ENCODE measurements around the gene OR2J2. TPM values are rescaled to one million over a fixed set of nuclear protein-coding genes. Genes with fewer than 3 reads are reported as not detected.
"Not testable (repeated sequence)": the region's sequence is repeated elsewhere in the genome, so short reads cannot be mapped to it uniquely, and the experiment has no call there.

OR2J2 gene
- total RNA-seq (2014; rRNA removed; shearing (Covaris generic)) = not detected in 2 replicates

- DNase-seq (ENCODE audit: low spot score) = not testable (repeated sequence)
Measured at GRCh38 chr6:29170607-29171006, at the start of gene OR2J2. Gene OR2J2, plus strand, starts transcription at chr6:29170907. Its CDS starts 2,729 bp downstream, at chr6:29173636.

GRCh38 chr6:29129326-29130012 lies 41.2 kb upstream of the OR2J2 start:
- DNase-seq (ENCODE audit: low spot score) = no peak

- DNase-seq (ENCODE audit: low spot score) = no peak
Measured at GRCh38 chr6:29130644-29131043, 40.1 kb upstream of the OR2J2 start.

- no peak for DNase-seq (ENCODE audit: low spot score)
Measured at GRCh38 chr6:29131691-29132090, 39.0 kb upstream of the OR2J2 start.

GRCh38 chr6:29137724-29138123 lies 33.0 kb upstream of the OR2J2 start:
- no peak for DNase-seq (ENCODE audit: low spot score)

GRCh38 chr6:29141606-29142005 lies 29.1 kb upstream of the OR2J2 start:
- DNase-seq (ENCODE audit: low spot score) = no peak

GRCh38 chr6:29142309-29142708 lies 28.4 kb upstream of the OR2J2 start:
- no peak for DNase-seq (ENCODE audit: low spot score)

GRCh38 chr6:29146179-29146578 lies 24.5 kb upstream of the OR2J2 start:
- DNase-seq (ENCODE audit: low spot score) = no peak

- no peak for DNase-seq (ENCODE audit: low spot score)
Measured at GRCh38 chr6:29147074-29147473, 23.6 kb upstream of the OR2J2 start.

- not testable (repeated sequence) for DNase-seq (ENCODE audit: low spot score)
Measured at GRCh38 chr6:29149444-29149843, 21.3 kb upstream of the OR2J2 start.

- DNase-seq (ENCODE audit: low spot score) = no peak
Measured at GRCh38 chr6:29153083-29153482, 17.6 kb upstream of the OR2J2 start.

GRCh38 chr6:29155182-29155581 lies 15.5 kb upstream of the OR2J2 start:
- not testable (repeated sequence) for DNase-seq (ENCODE audit: low spot score)

- not testable (repeated sequence) for DNase-seq (ENCODE audit: low spot score)
Measured at GRCh38 chr6:29159922-29160321, 10.8 kb upstream of the OR2J2 start.

- DNase-seq (ENCODE audit: low spot score) = not testable (repeated sequence)
Measured at GRCh38 chr6:29165571-29165970, 5.1 kb upstream of the OR2J2 start.

- no peak for DNase-seq (ENCODE audit: low spot score)
Measured at GRCh38 chr6:29171736-29172135, 1.0 kb downstream of the OR2J2 start.

GRCh38 chr6:29183594-29183993 lies 12.9 kb downstream of the OR2J2 start:
- no peak for DNase-seq (ENCODE audit: low spot score)

- not testable (repeated sequence) for DNase-seq (ENCODE audit: low spot score)
Measured at GRCh38 chr6:29188659-29189058, 18.0 kb downstream of the OR2J2 start.

GRCh38 chr6:29200767-29201662 lies 30.3 kb downstream of the OR2J2 start:
- DNase-seq (ENCODE audit: low spot score) = no peak

GRCh38 chr6:29201966-29202365 lies 31.3 kb downstream of the OR2J2 start:
- no peak for DNase-seq (ENCODE audit: low spot score)

GRCh38 chr6:29211488-29211887 lies 40.8 kb downstream of the OR2J2 start:
- no peak for DNase-seq (ENCODE audit: low spot score)

GRCh38 chr6:29216528-29216927 lies 45.8 kb downstream of the OR2J2 start:
- DNase-seq (ENCODE audit: low spot score) = no peak

GRCh38 chr6:29217242-29217641 lies 46.5 kb downstream of the OR2J2 start:
- not testable (repeated sequence) for DNase-seq (ENCODE audit: low spot score)

GRCh38 chr6:29218056-29218455 lies 47.3 kb downstream of the OR2J2 start:
- DNase-seq (ENCODE audit: low spot score) = not testable (repeated sequence)

All from H4 (cell line).